Measurements from ENCODE around the gene ATAD3B. TPM values are rescaled to one million over a fixed set of nuclear protein-coding genes. Genes with fewer than 3 reads are reported as not detected.

ATAD3B gene
- total and polyA plus RNA-seq, 2 donors (not counting 3 experiments of a cell fraction or from before 2014, with no cell fraction given), result 20.5 to 48.2 TPM

GRCh38 chr1:1461721-1462317 is 9.7 kb upstream of the ATAD3B start:
- POLR2A ChIA-PET, result no interaction called here
- CTCF ChIA-PET, result no interaction called here
- dilution Hi-C loops (cut with MboI; ENCODE audit: extremely low pct_ligation_motif_present, low sequenced_read_pairs) (no loop called here), intact Hi-C loops (cut with micrococcal nuclease) (no loop called here)
- Histone ChIP-seq H3K9me3 (replicated peaks; ENCODE audit: control insufficient read depth, insufficient read depth, low read length) (no peaks in the 10 kb centered on the region), H3K9me1 (replicated peaks; ENCODE audit: control insufficient read depth, extremely low read depth, insufficient read depth, low read length) (no peaks in the 10 kb centered on the region), H3K27ac (ENCODE audit: insufficient read depth, low read depth, low read length) (no peak overlapping the region), H3K79me2 (ENCODE audit: control insufficient read depth, insufficient read depth, low read length) (no peaks in the 10 kb centered on the region), H2AFZ (ENCODE audit: low read depth, low read length) (no peak overlapping the region), H4K20me1 (replicated peaks; ENCODE audit: control insufficient read depth, extremely low read depth, insufficient read depth, low read length) (no peaks in the 10 kb centered on the region), H3K4me1 (ENCODE audit: control insufficient read depth, extremely low read depth, insufficient read depth, low read length) (no peaks in the 10 kb centered on the region), H3K27me3 (ENCODE audit: control insufficient read depth in 2 of 2, insufficient read depth in 2 of 2, low read length in 2 of 2) (no peaks in the 10 kb centered on the region), H3K9ac (replicated peaks; ENCODE audit: extremely low read depth, insufficient read depth, low read length) (no peak overlapping the region), H3K4me3 (replicated peaks in 1 of 3; ENCODE audit: insufficient read depth in 1 of 3, low read depth in 1 of 3, low read length in 3 of 3) (no peak overlapping the region), H3K4me2 (ENCODE audit: insufficient read depth, low read length) (no peak overlapping the region), H3K36me3 (ENCODE audit: control insufficient read depth in 2 of 2, extremely low read depth in 1 of 2, insufficient read depth in 2 of 2, low read length in 2 of 2) (no peaks in the 10 kb centered on the region)
- no peak for FAIRE-seq
- no peak for DNase-seq (ENCODE audit: low read depth, low spot score)
- TF ChIP-seq POLR2AphosphoS5 (IDR thresholded peaks at IDR 0.05; ENCODE audit: insufficient read depth, low read depth, low read length) (no peak), GATA2 (IDR thresholded peaks at IDR 0.05; ENCODE audit: insufficient read depth, insufficient read length, low read depth, low read length) (no peak)
- no TSS peak for BruUV-seq (replicated peaks)

DNA sequence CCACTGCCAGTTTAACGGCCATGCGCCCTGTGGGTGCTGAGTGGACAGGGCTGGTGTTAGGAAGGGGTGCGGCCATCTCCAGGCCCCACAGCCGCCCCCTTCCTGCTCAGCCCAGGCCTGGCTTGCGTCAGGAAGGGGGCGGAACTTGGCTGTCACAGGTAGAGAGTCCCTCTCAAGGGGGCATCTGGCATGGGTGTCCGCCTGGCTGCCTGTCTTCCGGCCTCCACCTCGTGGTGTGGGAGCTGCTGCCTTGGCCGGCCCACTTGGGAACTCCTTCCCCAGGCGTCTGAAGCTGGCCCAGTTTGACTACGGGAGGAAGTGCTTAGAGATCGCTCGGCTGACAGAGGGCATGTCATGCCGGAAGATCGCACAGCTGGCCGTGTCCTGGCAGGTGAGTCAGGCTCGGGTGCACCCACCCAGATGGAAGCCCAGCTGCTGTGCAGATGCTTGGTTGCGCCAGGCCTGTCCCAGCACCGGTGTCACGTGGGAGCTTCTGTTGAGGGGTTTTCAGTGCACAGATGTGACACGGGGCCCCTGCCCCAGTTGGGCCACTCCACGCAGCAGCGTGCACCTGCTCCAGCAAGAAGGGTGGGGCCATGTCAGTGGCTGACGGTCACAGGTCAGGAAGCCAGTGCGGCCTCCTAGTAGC is 9.1 kb upstream of the ATAD3B start:
- BruUV-seq (replicated peaks), result no TSS peak
- Histone ChIP-seq H3K36me3 (ENCODE audit: control insufficient read depth in 2 of 2, extremely low read depth in 1 of 2, insufficient read depth in 2 of 2, low read length in 2 of 2) (no peaks in the 10 kb centered on the region), H3K9ac (replicated peaks; ENCODE audit: extremely low read depth, insufficient read depth, low read length) (no peak overlapping the region), H3K4me2 (ENCODE audit: insufficient read depth, low read length) (no peak overlapping the region), H3K27me3 (ENCODE audit: control insufficient read depth in 2 of 2, insufficient read depth in 2 of 2, low read length in 2 of 2) (no peaks in the 10 kb centered on the region), H3K9me1 (replicated peaks; ENCODE audit: control insufficient read depth, extremely low read depth, insufficient read depth, low read length) (no peaks in the 10 kb centered on the region), H2AFZ (ENCODE audit: low read depth, low read length) (no peak overlapping the region), H3K4me3 (replicated peaks in 1 of 3; ENCODE audit: insufficient read depth in 1 of 3, low read depth in 1 of 3, low read length in 3 of 3) (no peak overlapping the region), H3K4me1 (ENCODE audit: control insufficient read depth, extremely low read depth, insufficient read depth, low read length) (no peaks in the 10 kb centered on the region), H3K9me3 (replicated peaks; ENCODE audit: control insufficient read depth, insufficient read depth, low read length) (no peaks in the 10 kb centered on the region), H3K27ac (ENCODE audit: insufficient read depth, low read depth, low read length) (no peak overlapping the region), H4K20me1 (replicated peaks; ENCODE audit: control insufficient read depth, extremely low read depth, insufficient read depth, low read length) (no peaks in the 10 kb centered on the region), H3K79me2 (ENCODE audit: control insufficient read depth, insufficient read depth, low read length) (no peaks in the 10 kb centered on the region)
- DNase-seq (ENCODE audit: low read depth, low spot score) (no peak), FAIRE-seq (no peak)
- POLR2A ChIA-PET, result no interaction called here
- TF ChIP-seq POLR2A (IDR thresholded peaks at IDR 0.05; ENCODE audit: low read depth, low read length), result no peak
- TF ChIP-seq FOS (IDR thresholded peaks at IDR 0.05; ENCODE audit: borderline replicate concordance, insufficient read depth, low read length), result no peak
- no peak for TF ChIP-seq POLR2AphosphoS5 (IDR thresholded peaks at IDR 0.05; ENCODE audit: insufficient read depth, low read depth, low read length)
- TF ChIP-seq, protein P1, sequence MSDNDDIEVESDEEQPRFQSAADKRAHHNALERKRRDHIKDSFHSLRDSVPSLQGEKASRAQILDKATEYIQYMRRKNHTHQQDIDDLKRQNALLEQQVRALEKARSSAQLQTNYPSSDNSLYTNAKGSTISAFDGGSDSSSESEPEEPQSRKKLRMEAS (IDR thresholded peaks at IDR 0.05; ENCODE audit: insufficient read depth, insufficient read length), result no peak
- no peak for TF ChIP-seq JUN (IDR thresholded peaks at IDR 0.05; ENCODE audit: borderline replicate concordance, insufficient read depth, insufficient read length, low read depth)
- no peak for TF ChIP-seq GATA2 (IDR thresholded peaks at IDR 0.05; ENCODE audit: insufficient read depth, insufficient read length, low read depth, low read length)
- TF ChIP-seq, protein P2, sequence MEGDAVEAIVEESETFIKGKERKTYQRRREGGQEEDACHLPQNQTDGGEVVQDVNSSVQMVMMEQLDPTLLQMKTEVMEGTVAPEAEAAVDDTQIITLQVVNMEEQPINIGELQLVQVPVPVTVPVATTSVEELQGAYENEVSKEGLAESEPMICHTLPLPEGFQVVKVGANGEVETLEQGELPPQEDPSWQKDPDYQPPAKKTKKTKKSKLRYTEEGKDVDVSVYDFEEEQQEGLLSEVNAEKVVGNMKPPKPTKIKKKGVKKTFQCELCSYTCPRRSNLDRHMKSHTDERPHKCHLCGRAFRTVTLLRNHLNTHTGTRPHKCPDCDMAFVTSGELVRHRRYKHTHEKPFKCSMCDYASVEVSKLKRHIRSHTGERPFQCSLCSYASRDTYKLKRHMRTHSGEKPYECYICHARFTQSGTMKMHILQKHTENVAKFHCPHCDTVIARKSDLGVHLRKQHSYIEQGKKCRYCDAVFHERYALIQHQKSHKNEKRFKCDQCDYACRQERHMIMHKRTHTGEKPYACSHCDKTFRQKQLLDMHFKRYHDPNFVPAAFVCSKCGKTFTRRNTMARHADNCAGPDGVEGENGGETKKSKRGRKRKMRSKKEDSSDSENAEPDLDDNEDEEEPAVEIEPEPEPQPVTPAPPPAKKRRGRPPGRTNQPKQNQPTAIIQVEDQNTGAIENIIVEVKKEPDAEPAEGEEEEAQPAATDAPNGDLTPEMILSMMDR (IDR thresholded peaks at IDR 0.05; ENCODE audit: extremely low read depth in 1 of 2, insufficient read depth in 1 of 2, low read depth in 1 of 2, low read length in 2 of 2), result no peak
- TF ChIP-seq EZH2 (IDR thresholded peaks at IDR 0.05; ENCODE audit: borderline replicate concordance, low read depth, low read length, severe bottlenecking), result no peak
- no peak for TF ChIP-seq MYC (IDR thresholded peaks at IDR 0.05; ENCODE audit: low read depth, low read length)
- dilution Hi-C loops (cut with MboI; ENCODE audit: extremely low pct_ligation_motif_present, low sequenced_read_pairs) (no loop called here), intact Hi-C loops (cut with micrococcal nuclease) (no loop called here)
- CTCF ChIA-PET, result no interaction called here
